SK-MEL-5 (cell line): ENCODE results near the gene EMP1. TPM values are rescaled to one million over a fixed set of nuclear protein-coding genes. Genes with fewer than 3 reads are reported as not detected.

Experiments used
- DNase-seq: peaks from one replicate; pipeline ENCODE4 v3.0.0-alpha.2; 2016; ENCODE audit warnings: low read depth, low spot score
- in situ Hi-C: cut with HindIII; loops from 2 replicates; pipeline ENCODE4 v1.10.0; 2016; ENCODE audit warnings: low sequenced_read_pairs, high pct_unique_total_duplicates, low pct_unique_long_range_greater_than_20kb
- total RNA-seq: library from RNA; depleted of rRNA; stranded (reverse); fragments of >200 nt; shearing (Covaris generic); gene quantifications from 2 replicates; pipeline ENCODE4 v1.2.3, GENCODE V29; 2014

The EMP1 gene
- total RNA-seq, 1 experiment from 2014 or later, result 8.7 TPM

DNA sequence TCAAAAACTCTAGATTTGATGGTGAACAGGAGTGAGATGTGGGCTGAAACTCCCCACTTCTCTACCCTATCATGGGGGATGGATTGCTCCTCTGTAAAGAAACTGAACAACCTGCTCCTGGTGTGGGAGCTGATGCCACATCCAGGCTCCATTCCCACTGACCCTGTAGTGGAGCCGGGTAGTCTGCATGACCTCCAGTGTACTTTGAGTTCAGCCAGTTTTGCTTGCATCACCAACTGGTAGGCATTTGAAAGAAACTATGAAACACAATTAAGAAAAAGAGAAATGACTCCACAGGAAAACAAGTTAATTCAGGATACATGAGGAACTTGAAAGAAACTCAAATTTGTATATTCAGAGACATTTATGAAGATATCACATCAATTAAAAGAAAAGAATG lies 27.3 kb upstream of the EMP1 start:
- in situ Hi-C loops, result no loop called here
- DNase-seq, result no peak

DNA sequence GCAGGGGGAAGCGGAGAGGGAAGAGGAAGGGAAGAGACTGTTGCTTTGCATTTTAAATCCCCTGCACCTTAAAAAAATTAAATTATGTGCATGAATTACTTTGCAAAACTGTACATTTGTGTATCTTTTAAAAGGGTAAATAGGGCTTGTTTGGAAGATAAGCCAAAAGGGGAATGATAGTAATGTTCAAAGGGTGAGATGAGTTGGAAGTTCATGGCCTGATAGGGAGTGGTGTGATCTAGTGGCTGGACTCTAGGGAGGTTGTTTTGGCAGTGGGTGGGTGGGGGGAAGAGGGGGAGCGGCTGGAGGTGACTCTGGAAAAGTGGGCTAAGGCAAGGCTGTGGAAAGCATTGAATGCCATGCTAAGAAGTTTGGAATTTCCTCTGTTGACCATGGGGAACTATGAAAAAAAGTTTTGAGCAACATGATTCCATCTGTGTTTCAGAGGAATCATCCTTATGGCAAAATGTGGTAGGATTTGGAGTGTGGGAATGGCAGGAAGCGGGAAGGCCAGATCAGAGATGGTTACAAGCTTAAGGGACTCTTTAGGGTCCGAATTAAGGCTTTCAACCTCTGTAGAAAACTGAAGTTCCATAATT lies 25.5 kb upstream of the EMP1 start:
- no peak for DNase-seq
- in situ Hi-C loops, result no loop called here

DNA sequence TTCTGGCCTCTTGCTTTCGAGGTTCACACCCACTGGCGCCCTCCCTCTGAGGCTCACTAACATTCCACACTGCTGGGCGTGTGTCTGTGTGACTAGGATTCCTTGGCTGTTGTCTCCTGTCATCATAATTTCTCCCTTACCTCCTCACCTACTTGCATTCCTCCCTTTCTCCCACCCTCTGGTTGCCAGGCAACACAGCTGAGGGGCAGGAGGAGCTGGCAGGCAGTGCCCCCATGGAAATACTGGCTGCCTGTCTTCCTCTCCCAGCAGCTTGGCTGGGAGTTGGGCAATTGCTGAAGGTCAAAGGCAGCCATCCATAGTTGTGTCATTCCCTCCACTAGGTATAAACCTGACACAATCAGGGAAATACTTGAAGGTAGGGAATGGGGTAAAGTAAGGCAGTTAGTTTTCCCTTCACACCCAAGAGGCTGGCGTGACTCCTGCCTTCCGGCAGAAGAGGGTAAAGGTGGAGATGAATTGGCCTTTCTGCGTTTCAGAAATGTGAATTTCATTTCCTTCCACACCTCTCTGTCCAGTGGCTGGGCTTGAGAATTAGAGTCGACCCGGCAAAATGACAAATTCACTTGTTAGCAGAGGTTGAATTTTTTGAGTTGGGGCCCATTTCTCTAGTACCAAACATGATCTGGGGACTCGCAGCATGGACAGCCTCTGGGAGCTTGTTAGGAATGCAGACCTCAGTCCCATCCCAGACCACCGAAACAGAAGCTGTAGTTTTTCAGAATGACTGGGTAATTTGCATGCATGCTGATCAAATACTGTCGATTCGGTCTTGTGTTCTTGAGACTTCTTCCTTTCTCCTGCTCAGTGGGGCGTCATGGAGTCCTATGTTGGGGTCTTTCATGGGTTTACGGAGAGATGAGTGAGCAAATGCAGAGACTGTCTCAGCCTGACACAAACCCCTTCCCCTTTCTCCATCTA lies 24.3 kb upstream of the EMP1 start:
- DNase-seq, result no peak
- in situ Hi-C loops, result no loop called here

DNA sequence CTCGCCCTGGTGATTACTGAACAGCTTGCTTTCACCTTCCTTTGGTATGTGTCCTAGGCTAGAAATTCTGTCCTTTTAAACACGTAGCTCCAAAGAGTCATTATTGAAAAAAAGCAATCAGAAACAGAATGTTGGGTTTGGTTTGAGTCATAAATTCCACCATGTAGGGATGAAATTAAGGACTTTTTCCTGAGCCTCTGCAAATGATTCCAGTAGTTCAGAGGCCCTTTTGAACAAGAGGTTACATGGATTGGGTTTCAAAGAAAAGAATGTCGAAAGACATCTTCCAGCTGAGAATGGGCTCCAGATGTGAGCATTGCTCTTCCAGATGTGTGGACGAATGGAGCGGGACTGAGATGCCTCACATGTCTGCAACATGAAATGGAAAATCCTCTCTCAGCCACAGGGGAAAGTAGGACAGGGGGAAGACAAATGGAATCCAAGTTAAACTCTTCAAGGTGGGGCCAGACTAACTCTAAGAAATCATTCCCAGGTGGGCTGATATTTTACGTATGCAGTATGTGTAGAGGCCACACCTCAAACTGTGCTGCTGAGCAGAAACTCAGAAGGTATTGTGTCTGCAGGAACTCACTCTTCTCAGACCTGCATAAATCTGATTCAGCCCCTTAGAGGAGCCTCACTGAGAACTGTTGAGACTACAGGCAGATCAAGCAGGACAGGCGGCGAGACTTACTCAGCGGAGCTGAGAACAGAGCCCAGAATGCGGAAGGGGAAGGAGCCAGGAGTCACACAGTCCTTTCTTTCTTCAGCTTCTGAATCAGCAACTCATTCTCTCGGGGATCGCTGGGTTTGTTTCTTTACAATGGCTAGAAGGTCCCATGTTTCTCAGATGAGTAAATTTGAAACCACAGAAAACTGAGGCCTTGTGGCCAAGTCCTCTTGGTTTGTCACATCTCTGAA lies 23.3 kb upstream of the EMP1 start:
- in situ Hi-C loops, result no loop called here
- DNase-seq, result peak; percentile 84

DNA sequence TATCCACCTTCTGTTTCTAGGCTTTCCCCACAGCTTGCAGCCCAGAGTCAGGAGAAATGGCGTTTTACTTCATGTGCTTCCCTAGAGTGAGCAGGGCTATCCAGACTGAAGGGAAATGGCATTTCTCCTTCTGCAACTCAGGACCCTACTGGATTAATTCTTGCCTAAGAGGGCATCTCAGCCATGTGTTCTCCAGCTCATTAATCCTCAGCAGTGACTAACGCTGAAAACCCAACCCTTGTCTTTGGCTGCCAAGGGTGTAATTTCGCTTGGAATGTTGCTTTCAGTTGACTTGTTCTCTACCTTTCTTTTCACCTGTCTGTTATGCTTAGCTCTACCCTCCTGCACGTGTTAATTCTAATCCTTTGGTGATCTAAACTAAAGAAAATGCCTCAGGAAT lies 21.0 kb upstream of the EMP1 start:
- DNase-seq, result no peak
- in situ Hi-C loops, result no loop called here

DNA sequence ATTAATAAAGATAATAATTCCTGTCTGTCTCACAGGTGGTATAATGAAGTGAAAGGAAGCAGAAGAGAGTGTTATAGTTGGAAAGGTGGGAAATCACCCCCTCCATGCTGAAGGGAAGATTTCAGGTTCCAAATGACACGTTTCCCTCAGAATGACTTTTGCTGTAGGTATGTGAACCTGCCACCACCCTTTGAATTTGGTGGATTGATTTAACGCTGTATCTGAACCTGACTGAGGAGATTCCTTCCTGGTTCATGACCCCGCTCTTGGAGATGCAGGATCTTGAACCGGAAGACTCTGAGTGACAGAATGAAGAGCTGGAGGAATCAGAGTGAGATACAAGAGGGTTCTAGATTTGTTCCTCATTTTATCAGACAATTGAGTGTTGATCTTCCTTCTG lies 20.3 kb upstream of the EMP1 start:
- no peak for DNase-seq
- in situ Hi-C loops, result no loop called here

DNA sequence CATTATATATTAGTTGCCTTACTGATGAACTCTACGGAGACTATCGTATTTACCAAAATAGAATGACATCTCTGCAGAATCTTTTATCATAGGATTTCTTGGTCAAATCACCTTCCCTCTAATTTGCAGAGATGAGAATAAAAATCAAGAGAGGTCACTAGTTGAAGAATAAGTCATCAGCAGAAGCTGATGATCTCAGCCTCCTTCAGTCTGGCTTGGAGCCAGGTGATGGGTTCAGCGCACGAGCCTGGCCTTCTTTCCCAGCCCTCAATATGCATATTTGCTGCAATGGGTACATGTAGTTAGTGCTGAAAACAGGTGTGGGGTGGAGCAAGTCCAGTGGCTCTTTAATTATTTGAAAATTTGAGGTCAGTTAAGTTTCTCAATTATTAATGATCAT lies 19.2 kb upstream of the EMP1 start:
- in situ Hi-C loops, result no loop called here
- no peak for DNase-seq

DNA sequence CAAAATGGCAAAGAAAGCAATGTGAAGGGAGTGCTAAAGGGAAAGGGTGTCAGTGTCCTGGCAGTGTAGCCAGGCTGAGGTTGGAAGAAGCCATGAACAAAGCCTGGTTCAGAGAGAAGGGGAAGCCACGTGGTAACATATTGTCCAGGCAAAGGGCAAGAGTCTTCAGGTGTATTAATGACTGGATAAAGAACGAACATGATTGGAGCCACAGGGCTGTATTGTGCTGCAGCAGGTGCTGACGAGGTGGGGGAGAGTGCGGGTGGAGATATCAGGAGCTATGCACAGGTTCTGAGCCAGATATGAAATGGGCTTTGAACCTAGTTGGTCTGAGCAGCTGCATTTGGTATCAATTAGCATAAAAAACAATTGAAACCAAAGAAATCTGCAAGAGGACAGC lies 18.6 kb upstream of the EMP1 start:
- in situ Hi-C loops, result no loop called here
- no peak for DNase-seq

DNA sequence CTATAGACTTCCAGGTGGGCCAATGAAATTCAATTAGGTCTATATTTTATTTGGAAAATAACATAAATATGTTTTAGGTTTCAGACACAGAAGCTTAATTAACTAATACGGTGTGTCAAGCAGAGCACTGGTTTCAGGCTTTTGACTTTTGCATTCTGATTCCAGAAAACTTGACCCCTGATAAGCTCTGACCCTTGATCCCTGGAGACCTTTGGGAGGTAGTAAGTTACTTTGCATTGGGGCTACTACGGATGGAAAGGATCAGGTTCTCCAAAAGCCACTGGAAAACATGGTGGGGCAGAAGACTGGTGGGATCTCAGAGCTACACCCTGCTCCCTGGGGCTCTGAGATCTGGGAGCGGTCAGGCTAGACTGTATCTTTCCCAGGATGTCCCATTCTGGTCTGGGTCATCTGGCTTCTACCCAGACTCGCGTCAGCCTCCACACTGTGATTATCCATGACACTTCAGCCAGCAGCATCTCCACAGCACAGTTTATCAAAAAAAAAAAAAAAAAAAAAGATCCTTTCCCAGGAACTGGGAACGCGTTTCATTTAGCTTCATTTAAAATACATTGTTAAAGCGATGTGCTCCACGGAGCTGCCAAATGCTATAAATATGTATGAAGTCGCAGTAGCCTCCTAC lies 17.8 kb upstream of the EMP1 start:
- DNase-seq, result no peak
- in situ Hi-C loops, result no loop called here

DNA sequence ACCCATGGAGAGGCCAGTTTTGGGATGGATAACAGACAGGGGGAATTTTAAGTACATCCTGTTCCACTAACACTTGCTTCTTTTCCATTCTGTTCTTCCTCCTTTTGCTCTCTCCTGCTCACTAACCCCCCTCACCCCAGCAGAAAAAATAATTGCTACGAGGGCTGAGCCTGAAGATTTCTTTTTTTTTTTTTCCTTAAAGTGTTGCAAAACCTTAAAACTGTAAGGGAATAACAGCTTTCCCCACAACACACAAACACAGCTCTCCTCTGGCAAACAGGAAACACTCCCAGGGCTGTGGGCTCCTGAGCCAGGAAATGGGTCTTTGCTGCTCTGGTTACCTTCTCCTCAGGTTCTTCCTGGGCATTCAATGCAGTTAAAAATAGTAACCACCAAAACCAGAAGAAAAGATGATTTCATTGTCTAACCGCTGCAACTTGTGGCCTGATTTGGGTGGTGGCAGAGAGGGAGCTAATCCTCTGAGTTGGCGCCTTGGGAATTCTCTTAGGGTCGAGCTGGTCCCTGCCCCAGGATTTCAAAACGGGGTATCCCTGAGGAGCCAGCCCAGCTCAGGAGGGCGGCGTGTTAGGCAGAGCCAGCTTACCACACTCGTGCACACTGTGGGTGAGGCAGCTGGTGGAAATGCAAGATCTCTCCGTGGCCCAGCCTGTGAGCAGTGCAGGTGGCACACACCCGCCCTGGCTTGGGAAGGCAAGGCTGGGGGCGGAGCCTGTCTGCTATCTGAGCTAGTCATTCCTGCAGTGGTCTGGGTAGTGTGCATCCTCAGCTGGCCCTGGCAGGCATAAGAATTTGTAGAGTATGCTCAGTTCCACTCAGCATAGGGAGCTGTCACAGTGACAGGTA lies 17.1 kb upstream of the EMP1 start:
- DNase-seq, result no peak
- in situ Hi-C loops, result no loop called here

DNA sequence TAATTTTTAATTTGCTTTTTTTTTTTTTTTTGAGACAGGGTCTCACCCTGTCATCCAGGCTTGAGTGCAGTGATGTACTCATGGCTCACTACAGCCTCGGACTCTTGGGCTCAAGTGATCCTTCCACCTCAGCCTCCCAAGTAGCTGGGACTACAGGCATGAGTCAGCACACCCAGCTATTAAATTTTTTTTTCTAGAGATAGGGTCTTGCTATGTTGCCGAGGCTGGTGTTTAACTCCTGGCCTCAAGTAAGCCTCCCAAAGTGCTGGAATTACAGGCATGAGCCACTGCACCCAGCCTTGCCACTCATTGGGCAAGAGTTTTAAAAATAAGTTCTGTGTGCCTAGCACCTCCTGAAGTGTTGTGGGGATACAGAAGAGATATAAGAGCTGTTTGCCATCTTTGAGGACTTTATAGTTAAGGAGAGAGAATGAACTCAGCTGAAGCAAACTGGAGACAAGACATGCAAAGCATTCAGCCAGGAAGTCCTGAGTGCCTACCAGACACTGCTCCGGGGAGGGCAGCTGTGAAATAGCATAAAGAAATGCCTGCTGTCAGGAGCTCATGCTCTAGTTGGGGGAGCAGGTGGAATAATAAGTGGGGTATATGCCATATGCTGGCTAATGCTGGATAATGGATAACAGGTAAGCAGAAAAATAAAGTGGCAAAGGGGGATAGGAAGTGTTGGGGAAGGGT lies 15.0 kb upstream of the EMP1 start:
- in situ Hi-C loops, result no loop called here
- no peak for DNase-seq

DNA sequence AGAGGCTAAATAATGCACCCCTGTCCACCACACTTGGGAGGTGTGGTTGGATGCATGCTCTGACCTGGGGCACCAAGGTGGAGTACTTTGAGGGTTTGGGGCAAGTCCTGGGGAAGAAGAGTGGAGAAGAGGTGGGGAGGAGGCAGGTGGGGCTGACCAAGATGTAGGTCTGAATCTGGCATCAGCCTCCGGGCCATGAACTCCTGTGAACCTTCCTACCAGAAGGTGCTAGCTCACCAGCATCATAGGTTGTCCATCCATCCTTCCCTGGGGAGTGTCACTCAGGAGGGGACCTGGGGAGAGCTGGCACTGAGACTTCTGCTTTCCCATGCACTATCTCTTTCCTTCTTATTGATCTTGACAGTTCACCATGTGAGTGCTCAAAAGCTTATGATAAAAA lies 13.6 kb upstream of the EMP1 start:
- no peak for DNase-seq
- in situ Hi-C loops, result no loop called here

DNA sequence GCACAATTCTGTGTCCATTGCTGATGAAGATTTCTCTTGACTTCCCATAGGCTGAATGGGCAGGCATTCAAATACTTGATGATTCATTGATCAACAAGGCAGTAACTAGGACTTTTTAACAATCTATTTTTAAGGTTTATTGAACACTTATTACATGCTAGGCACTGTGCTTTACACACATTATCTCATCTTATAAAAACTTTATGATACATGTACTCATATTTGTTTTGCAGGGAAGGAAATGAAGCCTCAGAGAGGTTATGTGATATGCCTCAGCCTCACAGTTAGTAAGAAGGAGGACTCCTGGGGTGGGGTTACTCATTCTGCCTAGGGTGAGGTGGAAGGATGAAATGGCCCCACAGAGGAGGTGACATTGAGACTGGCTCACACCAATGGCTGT lies 12.9 kb upstream of the EMP1 start:
- no peak for DNase-seq
- in situ Hi-C loops, result no loop called here

DNA sequence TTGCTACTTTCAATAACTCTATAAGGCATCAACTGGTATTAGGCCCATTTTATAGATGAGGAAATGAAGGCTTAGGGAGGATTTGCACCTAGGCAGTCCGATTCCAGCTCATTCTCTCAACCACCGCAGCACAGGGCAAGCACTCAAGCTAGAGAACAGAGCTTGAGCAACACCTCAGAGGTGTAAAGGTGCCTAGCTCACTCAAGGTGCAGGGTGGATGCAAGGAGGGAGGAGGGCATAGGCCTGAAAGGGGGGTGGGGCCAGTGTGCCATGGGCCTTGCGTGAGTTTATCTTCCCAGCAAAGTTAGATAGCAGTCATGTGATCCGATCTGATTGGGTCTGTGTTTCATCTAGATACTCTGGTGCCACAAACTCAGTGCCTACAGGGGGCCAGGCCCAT lies 10.2 kb upstream of the EMP1 start:
- no peak for DNase-seq
- in situ Hi-C loops, result no loop called here

DNA sequence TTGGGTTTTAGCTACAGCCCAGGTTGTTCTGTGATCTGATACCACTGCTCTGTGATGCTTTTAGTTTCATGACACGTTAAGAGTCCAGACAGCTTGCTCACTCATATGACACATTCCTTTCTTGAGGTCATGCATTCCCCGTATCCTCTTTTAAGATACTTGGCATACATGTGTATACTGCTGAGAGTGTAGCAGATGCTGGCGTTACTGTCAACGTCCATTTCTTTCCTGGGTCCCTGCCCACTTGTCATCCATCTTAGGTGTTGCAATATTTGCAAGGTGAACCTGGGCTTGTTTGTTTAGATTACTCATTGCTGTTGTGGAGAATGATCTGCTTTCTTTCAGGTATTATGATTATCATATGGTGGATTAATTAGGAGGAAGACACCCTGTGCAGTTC lies 9.1 kb upstream of the EMP1 start:
- no peak for DNase-seq
- in situ Hi-C loops, result no loop called here

DNA sequence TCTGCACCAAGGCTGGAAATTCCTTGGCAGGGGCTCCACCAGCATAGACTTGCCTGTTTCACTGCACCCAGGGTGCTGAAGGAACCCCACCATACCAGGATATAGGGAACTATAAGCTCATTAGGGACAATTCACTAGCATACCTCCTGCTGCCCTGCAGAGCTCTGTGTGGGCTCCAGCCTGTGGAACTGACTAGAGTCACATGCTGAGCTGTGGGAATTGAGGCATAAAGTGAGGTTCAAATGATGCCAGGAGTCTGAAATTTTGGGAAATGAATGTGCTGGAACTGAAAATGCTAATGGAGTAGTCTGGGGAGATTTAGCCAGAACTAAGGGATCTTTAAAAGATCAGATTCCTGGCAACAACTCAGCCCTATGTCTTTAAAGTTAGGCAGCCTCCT lies 7.3 kb upstream of the EMP1 start:
- in situ Hi-C loops, result no loop called here

DNA sequence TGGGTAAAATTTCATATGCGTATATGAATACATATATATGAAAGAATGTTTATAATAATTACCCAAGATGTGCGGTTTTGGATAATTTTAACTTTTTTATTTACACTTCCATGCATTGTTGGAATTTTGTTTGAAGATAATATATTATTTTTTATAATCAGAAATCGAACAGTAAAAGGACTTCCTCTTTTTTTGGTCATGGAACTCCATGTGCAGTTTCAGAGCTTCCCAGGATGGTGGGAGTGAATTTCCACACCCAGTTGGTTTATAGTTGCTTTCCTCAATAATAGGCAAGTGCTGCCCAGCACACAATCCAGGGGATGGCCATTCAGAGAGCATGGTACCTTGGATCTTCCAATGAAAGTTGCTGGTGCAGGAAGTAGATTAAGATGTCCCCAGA lies 6.3 kb upstream of the EMP1 start:
- in situ Hi-C loops, result no loop called here
- DNase-seq, result no peak

More for the DNA sequence above, 7.3 kb upstream of the EMP1 start:
- DNase-seq, result no peak
